ENCODE results near the gene GRM2. TPM values are rescaled to one million over a fixed set of nuclear protein-coding genes. Genes with fewer than 3 reads are reported as not detected.

Gene GRM2
- total RNA-seq: under 1 TPM; 0.14 to 0.61 (median 0.22) TPM
- long read RNA-seq, donor 1: 0 reads
- long read RNA-seq, donor 2: 0 reads

DNA sequence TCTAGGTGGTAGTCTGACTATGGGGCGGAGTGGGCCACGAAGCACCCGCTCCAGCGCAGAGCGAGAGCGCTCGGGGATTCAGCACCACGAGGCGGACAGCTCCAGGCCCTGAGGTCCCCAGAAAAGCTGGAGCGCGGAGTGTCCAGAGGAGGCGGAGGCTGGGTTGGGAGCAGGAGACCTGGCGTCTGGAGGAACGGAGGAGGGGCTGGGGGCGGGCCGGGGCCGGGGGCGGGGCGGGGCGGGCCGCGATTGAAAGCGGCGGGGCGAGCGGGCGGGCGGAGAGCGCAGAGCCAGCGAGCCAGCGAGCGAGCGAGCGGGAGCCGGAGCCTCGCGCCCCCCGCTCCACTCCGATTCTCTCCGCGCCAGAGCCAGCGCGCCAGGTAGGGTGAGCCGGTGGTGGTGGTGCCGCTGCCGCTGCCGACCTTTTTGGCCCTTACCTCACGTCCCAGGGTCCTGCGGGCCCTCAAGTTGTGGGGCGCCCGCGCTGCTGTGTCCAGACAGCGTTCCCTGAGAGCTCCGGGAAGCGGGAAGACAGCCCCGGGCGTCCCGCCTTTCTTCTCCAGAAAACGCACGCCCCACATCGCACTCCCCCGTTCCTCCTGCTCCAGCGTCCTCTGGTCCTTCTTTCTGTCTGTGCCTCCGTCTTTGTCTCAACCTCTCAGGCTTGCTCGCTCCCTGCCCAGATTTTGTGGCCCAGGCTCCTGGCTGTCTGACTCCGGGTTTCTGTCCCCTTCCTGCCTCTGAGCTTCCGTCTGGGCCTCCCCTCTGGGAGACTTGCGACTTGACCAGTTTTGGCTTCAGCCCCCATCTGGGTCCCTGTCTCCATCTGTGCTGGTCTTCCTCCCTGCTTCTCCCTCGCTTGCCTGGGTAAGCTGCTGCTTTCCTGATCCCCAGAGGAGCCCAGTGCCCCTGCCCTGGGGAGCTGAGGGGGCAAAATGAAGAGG, at the start of gene GRM2:
GRM2 (plus strand) TSS at position 281 of the 944 bp plus-strand sequence. CDS start 1,916 bp downstream, outside the sequence.
- TF ChIP-seq, protein P1, sequence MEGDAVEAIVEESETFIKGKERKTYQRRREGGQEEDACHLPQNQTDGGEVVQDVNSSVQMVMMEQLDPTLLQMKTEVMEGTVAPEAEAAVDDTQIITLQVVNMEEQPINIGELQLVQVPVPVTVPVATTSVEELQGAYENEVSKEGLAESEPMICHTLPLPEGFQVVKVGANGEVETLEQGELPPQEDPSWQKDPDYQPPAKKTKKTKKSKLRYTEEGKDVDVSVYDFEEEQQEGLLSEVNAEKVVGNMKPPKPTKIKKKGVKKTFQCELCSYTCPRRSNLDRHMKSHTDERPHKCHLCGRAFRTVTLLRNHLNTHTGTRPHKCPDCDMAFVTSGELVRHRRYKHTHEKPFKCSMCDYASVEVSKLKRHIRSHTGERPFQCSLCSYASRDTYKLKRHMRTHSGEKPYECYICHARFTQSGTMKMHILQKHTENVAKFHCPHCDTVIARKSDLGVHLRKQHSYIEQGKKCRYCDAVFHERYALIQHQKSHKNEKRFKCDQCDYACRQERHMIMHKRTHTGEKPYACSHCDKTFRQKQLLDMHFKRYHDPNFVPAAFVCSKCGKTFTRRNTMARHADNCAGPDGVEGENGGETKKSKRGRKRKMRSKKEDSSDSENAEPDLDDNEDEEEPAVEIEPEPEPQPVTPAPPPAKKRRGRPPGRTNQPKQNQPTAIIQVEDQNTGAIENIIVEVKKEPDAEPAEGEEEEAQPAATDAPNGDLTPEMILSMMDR (IDR thresholded peaks at IDR 0.05): no peak
- H3K4me1 ChIP-seq (ENCODE audit: low read depth): no peaks in the 10 kb centered on the region

DNA sequence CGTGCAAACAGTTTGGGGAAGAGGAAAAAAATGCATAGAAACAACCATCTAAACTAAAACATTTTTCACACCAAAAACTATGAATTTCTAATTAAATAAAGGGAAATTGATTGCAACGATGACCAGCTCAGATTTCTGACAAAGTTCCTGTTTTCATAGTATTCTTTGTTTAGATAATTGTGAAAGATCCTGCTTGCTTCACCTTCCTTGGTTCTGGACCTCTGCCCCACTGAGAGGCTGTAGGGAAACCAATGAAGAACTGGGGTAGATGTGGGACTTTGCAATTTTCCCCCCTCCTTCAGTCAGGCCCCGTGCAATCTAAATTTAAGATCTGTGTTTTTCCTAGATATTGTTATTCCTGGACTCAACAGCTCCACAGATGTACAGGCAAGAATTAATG, 49.6 kb upstream of the GRM2 start:
- H3K9me3 ChIP-seq: no peaks in the 10 kb centered on the region
- TF ChIP-seq, protein P1 (IDR thresholded peaks at IDR 0.05): no peak
- H3K4me1 ChIP-seq (ENCODE audit: low read depth): no peaks in the 10 kb centered on the region
- intact Hi-C loops (cut with DNase I, micrococcal nuclease): no loop called here
- H3K36me3 ChIP-seq (ENCODE audit: low read depth): no peaks in the 10 kb centered on the region
- no peak overlapping the region for H3K4me3 ChIP-seq
- DNase-seq: no peak
- no peak for ATAC-seq

More for the DNA sequence above, at the start of gene GRM2:
- no peaks in the 10 kb centered on the region for H3K9me3 ChIP-seq
- ATAC-seq: peak; percentile 86
- peak; percentile 67 to 77 (median 72) for DNase-seq
- no peaks in the 10 kb centered on the region for H3K36me3 ChIP-seq (ENCODE audit: low read depth)
- intact Hi-C loops (cut with DNase I, micrococcal nuclease): no loop called here
- H3K4me3 ChIP-seq: no peak within 1 kb of the TSS

- intact Hi-C loops (cut with DNase I, micrococcal nuclease): no loop called here
- TF ChIP-seq, protein P1 (IDR thresholded peaks at IDR 0.05): no peak
- no peak for DNase-seq
- no peaks in the 10 kb centered on the region for H3K4me1 ChIP-seq (ENCODE audit: low read depth)
- no peak overlapping the region for H3K4me3 ChIP-seq
- no peaks in the 10 kb centered on the region for H3K36me3 ChIP-seq (ENCODE audit: low read depth)
- no peaks in the 10 kb centered on the region for H3K9me3 ChIP-seq
- ATAC-seq: no peak
These were observed 46.9 kb upstream of the GRM2 start for GRCh38 chr3:51659942-51660341.

DNA sequence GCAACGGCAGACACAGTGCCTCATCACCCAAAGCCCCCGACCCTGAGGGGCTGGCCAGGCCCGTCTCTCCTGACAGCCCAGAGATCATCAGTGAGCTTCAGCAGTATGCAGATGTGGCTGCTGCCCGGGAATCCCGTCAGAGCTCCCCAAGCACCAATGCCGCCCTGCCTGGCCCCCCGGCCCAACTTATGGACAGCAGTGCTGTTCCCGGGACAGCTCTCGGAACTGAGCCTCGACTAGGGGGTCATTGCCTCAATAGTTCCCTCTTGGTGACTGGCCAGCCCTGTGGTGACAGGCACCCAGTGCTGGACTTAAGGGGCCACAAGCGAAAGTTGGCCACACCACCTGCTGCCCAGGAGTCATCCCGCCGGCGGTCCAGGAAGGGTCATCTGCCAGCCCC, 44.4 kb upstream of the GRM2 start:
- Histone ChIP-seq H3K4me1 (ENCODE audit: low read depth) (no peaks in the 10 kb centered on the region), H3K9me3 (no peaks in the 10 kb centered on the region), H3K36me3 (ENCODE audit: low read depth) (no peaks in the 10 kb centered on the region), H3K4me3 (no peak overlapping the region)
- TF ChIP-seq, protein P1 (IDR thresholded peaks at IDR 0.05): no peak
- ATAC-seq: no peak
- intact Hi-C loops (cut with DNase I, micrococcal nuclease): no loop called here
- no peak for DNase-seq

GRCh38 chr3:51668756-51669155, 38.1 kb upstream of the GRM2 start:
- intact Hi-C loops (cut with DNase I, micrococcal nuclease): loop anchor here (5.0 kb wide), 1 partner anchor 166 kb away; the partner anchor contains the start of gene DCAF1 (in 2 of the 2)
- ATAC-seq: no peak

More at GRCh38 chr3:51668756-51669155, 38.1 kb upstream of the GRM2 start:
- no peaks in the 10 kb centered on the region for H3K9me3 ChIP-seq
- no peak for DNase-seq
- TF ChIP-seq, protein P1 (IDR thresholded peaks at IDR 0.05): no peak
- no peak overlapping the region for H3K4me3 ChIP-seq
- no peaks in the 10 kb centered on the region for H3K36me3 ChIP-seq (ENCODE audit: low read depth)
- H3K4me1 ChIP-seq (ENCODE audit: low read depth): peaks cover 29% of the 10 kb centered on the region
